ENCODE results near the gene CDYL.
A peak's percentile ranks its signal among the peaks of the same experiment; 100 is the strongest.
"Not testable (repeated sequence)": the region's sequence is repeated elsewhere in the genome, so short reads cannot be mapped to it uniquely, and the experiment has no call there.

Gene CDYL

DNA sequence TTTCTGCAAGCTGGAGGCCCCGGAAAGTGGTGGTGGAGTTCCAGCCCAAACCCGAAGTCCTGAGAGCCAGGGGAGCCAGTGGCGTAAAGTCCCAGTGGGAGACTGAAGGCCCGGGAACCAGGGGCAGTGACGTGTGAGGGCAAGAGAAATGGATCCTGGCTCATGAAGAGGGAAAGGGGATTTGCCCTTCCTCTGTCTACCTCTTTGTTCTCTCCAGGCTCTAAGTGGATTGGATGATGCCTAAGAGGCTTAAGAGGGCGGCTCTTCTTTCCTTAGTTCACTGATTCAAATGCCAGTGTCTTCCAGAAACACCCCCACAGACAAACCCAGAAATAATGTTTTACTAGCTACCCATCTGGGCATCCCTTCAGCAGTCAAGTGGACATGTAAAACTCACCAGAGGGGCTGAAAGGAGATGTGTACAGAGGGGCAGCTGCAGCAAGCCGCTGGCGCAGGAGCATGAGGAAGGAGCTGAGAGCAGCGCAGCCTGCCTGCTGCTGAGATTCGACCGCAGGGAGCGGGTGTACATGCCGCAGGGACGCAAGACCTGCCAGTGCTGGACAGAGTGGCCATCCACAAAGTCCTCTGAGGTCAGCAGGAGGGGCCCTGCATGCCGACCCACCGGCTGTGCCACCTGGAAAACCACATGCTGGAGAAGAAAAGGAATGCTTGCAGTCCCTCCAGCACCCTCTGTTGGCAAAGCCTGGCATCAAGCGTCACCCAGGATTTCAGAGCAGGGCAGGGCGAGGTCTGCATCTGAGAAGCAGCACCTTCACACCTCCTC is 29.5 kb downstream of the CDYL start:
- peak; percentile 61 for DNase-seq

DNA sequence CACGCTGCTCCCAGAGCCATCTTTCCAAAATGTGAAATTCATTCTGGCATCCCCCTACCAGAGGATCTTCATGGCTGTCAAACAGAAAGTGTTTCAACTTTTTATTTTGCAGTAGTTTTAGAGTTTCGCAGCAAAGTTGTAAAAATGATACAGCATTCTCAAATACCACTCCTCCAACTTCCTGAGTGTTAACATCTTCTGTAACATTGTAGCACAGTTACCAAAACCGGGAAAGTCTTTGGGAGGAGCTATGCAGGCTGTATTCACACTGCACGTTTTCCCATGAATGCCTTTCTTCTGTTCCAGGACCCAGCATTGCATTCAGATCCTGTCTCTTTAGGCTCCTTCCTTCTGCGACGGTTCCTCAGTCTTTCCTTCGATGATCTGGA is 30.1 kb downstream of the CDYL start:
- DNase-seq, result no peak

DNA sequence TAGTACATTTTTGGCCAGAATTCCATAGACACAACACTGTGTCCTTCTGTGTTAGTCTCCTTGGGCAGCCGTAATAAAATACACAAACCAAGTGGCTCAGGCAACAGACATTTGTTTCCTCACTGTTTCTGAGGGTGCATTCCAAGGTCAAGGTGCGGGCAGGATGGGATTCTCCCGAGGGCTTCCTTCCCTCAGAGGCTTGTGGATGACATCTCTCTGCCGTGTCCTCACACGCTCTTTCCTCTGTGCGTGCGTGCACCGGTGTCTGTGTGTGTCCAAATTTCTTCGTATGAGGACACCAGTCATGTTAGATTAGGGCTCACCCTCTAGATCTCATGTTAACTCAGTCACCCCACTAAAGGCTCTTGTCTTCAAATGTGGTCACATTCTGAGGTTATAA is 30.6 kb downstream of the CDYL start:
- no peak for DNase-seq

DNA sequence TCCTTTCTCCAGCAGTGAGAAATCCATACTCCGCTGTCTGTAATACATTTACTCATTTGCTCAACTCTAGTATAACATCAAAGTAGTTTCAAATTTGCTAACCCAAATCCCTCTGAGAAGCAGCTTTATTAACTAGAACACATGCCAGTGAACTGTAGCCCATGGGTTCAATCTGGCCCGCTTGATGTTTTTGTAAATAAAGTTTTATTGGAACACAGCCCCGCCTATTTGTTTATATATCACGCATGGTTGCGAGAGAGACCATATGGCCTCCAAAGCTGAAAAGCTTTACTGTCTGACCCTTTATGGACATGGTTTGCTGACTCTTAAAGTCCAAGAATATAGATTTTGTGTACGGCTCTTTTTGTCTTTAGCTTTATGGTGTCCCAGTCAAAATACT is 32.2 kb downstream of the CDYL start:
- DNase-seq, result no peak

DNA sequence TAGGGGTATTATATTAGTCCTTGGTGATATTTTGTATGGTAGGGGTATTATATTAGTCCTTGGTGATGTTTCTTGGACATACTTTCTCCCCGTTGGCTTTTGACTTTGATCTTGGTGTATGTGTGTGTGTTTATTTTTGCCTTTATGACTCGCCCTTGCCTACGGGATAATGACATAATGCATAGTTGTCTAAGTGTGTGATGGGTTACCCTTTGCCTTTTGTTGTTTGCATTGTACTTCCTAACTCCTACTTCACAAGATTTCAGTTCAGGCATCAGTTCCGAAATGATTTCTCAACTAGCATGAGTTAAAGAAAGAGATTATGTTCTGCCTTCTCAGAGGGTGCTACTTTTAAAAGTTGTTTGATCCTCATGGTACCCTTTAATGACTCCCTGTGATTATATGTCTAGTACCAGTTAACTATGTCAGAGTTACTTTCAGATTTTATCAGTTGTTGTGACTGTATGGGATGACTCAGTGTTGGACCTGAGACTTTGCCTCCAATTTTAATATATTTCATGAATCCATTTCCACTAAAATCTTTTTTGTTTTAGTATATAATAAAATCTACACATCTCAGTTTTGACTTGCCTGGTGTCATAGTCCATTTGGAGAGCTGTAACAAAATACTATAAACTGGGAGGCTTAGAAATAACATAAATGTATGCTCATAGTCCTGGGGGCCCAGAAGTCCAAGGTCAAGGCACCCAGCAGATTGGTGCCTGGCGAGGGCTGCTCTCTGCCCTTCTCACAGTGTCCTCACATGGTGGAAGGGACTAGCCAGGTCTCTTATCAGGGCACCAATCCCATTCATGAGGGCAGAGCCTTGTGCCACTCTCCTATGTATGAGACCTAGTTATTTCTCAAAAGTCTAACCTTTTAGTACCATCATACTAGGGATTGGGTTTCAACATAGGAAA is 34.1 kb downstream of the CDYL start:
- no peak for DNase-seq

DNA sequence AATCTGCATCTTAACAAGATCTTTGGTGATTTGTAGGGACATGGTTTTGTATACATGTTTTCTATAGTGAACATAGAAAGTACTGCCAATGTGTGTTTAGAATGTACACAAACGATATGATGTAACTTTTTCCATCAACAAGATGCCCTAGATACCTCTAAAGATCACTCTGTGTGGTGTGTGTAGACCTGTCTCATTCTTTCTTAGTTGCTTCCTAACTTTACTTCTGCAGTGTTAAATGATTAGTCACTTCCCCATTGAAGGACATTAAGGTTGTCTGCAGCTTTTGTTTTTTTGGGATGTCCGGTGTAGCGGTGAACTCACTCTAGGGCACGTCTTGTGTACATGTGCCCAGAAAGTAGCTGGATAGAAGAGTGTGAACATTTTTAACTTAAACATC is 35.9 kb downstream of the CDYL start:
- no peak for DNase-seq

DNA sequence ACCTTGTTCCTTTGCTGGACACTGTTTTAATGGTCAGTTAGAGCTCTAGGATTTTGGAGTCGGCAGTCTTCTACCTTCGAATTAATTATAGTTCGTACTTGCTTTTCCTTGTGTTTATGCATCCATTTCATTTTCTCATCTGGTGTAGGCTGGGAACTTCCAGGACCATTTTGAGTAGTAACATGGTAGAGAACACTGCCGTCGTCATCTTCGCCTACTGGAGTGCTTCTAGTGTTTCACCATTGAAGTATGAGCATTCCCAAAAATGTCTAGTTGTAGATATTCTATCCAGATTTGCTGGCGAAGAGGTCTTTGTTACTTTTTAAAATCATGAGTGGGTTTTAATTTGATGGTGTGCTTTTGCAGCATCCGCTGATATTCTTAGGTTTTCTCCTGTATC is 36.9 kb downstream of the CDYL start:
- DNase-seq, result no peak

DNA sequence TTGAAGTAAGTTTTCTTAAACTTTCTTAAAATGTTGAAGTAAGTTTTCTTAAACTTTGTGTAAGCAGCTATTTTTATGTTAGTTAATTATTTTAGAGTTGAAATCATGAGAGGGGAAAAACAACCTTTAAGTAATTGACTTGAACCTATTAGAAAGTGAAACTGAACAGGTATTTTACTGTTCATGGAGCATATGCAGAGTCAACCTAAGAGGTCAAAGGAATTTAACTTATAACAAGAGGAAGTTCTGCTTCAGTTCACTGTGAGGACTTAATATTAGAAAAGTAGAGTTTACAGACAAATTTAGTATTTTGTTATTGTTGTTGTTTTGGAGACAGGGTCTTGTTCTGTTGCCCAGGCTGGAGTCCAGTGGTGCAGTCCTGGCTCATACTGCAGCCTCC is 38.0 kb downstream of the CDYL start:
- no peak for DNase-seq

DNA sequence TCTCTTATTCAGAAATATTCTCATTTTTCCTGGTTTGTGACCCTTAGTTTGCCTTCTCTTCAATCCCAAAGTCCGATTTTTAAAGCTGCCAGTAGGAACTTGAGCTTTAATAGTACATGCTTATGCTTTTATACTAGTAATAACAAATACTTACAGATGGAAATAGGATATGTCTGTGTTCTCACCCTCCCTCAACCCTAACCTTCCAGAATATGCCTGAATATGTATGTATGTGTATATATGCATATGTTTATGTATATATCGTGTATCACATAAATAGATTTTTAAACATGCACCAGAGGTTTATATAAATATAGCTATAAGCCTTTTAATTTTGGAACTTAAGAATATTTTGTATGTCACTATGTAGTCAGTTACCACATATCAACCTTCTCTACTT is 38.8 kb downstream of the CDYL start:
- no peak for DNase-seq

DNA sequence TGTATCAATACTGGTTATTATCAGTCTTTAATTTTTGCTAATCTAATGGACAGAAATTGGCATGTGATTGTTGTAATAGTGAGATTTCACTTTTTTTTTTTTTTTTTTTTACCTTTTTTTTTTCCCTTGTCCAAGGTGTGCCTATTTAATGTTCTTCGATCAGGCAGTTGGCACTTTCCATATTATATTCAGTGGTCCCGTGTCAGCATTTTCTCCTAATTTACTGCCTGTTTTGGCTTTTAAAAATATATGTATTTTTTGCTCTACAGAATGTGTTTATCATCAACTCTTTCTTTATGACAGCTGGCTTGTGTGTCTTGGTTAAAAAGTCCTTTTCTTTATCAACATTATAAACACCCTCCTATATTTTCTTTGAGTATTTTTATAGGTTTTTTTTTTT is 39.4 kb downstream of the CDYL start:
- DNase-seq, result no peak

DNA sequence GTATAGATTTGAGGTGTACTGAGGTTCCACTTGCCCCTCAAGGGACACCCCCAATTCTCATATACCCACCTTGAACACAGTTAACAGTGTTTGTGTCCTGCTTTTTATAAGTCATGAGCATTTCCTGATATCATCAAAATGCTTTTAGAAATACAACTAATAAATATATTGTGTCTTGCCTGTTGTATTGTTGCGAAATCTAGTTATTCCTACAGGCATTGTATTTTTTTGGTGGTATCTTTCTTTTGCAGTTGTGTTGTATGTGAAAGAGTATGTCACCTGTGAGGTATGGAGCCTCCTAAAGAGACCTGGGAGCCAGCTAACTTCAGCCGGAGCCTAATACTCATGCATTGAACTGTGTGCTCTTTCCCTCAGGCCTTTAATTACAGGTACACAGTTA is 40.7 kb downstream of the CDYL start:
- DNase-seq, result no peak

DNA sequence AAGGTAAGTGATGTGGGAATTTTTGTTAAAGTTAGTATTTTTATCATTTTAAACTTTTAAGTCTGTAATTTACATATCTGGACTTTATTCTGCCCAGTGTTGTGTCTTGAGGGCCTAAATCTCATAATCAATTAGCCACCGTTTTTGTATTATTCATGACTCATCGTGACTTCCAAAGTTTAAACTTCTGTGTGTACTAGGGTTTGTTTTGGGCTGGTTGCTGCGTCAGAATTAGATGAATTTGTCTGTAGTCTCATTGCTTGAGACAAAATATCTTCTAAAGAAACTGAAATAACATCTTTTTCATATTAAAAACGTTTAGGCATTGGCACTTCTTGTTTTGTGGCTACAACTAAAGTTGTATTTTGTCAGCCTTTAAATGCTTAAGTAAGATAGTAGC is 41.3 kb downstream of the CDYL start:
- no peak for DNase-seq

DNA sequence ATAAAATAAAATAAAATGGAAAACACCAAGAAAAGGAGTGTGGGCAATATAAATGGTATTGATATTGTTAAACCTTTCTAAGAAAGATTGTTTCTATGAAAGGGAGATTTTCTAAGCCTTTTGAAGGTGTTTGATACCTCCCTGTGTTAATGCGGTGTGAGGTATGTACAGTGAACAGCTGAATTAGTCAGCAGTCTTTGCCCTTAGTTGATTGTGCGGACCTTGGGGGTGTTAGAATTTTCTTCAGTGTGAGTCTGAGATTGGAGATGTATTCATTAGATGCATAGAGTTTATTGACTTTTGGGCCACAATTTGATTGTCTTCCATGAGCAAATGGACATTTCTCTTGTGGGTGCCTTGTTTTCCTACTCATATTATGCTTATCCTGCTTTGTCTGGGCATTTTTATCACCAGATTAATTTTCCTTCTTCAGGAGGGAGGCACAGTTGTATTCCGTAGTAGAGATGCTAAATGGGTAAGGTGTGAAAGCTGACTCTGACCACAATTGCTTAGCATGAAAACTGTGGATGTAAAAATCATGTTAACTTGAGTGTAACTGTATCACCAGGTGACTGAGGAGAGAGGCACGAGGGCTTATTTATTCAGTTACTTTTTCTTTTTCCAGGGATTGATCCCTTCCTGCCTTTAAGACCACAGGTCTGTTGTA is 42.2 kb downstream of the CDYL start:
- no peak for DNase-seq

DNA sequence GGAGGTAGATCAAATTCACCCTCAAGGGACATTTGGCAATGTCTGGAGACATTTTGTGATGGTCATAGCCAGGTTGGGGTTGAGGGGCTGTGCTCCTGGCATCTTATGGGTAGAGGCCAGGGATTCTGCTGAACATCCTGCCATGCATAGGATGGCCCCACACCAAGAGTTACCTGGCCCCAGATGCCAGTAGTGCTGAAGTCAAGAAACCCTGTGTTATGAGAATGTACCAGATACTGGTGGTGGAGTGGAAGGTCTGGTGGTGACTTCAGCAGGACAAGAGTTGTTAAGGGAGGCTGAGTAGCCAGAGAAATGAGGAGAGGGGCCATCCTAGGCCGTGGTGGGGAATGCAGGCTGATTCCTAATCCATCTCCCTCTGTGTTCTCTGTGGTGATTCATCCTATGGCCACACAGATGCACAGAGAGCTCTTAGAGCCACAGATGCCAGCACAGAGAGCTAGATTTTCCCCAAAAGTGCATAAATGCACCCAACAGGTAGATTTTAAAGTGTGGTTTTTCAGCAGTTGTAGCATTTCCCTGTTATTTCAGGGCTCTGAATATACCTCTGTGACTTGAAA is 43.6 kb downstream of the CDYL start:
- no peak for DNase-seq

DNA sequence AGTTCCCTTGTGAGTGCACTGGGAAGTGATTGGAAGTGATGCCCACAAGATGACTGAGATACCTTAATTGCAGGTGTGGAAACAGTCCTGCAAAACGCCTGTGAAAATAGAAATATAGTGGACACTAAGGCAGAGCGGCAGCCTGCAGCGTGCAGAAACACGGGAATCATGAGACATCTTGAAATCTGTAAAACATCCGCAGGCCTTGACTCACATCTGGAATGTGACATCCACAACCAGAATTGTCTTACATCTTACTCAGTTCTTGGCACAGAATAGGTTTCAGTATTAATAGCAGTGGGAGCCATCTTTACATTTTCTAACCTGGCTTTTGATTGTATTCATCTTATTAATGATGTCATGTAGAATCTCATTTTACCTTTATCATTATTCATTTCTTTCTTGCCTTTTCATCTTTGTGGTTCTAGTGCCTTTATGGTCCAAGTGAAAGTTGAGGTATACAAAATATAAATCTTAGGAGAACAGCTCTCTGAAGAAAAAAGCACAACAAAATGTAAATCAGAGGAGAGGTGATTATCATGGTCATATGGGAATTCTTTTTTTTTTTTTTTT is 44.6 kb downstream of the CDYL start:
- no peak for DNase-seq

DNA sequence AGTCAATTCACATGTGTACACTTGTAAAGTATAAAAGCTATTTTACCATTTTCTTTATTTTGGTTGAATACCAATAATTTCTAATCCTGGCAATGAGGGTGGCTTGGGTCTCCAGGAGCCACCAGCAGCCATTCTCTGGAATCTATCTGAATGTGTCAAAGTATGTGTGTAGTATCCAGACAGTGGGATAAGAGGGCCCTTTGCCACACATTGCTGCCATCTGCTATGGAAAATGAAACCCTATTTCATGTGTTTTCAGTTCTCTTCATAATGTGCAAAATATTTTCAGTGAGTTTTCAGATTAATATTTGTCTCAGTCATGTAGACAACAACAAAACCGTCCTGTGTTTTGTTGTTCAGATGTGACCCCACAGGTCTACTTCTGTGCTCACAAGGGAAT is 46.3 kb downstream of the CDYL start:
- no peak for DNase-seq

DNA sequence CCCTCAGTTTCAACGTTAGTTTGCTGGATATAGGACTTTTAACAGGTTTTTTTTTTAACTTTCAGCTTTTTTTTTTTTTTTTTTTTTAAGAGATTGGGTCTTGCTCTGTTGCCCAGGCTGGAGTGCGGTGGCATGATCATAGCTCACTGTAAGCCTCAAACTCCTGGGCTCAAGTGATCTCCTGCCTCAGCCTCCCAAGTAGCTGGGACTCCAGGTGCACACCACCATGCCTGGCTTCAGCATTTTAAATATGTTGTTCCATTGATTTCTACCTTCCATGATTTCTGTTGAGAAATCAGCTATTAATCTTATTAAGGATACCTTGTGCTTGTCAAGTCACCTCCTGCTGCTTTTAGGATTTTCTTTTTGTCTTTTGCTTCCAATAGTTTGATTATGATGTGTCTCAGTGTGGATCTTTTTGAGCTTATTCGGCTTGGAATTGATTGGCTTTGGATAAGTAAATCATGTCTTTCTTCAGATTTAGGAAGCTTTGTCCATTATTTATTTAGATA is 52.0 kb downstream of the CDYL start:
- DNase-seq, result no peak

DNA sequence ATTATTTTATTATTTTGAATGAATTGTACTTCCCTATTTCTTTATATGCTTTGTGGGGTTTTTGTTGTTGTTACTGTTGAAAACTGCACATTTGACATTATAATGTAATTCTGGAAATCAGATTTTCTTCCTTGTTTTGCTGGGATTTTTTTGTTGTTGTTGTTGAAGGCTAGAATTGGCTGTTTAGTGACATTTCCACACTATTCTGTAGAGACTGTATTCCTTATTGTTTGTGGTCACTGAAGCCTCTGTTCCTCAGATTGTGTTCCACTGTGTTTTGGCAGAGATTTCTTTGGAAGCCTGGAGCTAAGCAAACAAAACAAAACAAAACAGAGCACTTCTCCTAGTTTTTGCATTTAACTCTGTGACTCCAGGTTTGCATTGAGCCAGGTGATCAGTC is 52.9 kb downstream of the CDYL start:
- DNase-seq, result no peak

DNA sequence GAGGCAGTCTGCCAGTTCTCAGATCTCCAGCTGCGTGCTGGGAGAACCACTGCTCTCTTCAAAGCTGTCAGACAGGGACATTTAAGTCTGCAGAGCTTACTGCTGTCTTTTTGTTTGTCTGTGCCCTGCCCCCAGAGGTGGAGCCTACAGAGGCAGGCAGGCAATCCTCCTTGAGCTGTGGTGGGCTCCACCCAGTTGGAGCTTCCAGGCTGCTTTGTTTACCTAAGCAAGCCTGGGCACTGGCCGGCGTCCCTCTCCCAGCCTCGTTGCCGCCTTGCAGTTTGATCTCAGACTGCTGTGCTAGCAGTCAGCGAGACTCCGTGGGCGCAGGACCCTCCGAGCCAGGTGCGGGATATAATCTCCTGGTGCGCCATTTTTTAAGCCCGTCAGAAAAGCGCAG is 59.3 kb downstream of the CDYL start:
- DNase-seq, result not testable (repeated sequence)

DNA sequence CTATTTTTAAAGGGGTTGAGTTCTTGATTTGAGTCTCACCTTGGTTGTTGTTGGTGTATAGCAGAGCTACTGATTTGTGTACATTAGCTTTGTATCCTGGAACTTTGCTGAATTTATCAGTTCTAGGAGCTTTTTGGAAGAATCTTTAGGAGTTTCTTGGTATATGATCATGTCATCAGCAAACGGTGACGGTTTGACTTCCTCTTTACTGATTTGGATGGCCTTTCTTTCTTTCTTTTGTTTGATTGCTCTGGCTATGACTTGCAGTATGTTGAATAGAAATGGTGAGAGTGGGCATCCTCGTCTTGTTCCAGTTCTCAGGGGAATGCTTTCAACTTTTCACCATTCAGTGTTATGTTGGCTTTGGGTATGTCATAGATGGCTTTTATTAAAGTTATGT is 64.0 kb downstream of the CDYL start:
- DNase-seq, result no peak

DNA sequence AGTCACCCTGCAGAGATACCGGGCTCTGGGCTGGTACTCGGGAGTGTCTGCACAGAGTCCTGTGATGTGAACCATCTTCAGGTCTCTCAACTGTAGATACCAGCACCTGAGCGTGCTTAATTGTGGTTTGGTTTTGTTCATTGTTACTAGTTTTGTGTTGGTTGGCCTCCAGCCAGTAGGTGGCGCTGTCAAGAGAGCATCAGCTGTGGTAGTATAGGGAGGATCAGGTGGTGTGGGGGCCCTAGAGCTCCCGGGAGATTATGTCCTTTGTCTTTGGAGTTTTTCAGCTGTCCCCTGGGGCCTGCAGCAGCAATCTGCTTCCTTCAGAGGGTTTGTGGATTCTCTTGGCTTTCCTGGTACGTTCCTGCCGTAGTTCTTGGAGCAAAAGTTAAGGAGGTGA is 67.9 kb downstream of the CDYL start:
- no peak for DNase-seq

DNA sequence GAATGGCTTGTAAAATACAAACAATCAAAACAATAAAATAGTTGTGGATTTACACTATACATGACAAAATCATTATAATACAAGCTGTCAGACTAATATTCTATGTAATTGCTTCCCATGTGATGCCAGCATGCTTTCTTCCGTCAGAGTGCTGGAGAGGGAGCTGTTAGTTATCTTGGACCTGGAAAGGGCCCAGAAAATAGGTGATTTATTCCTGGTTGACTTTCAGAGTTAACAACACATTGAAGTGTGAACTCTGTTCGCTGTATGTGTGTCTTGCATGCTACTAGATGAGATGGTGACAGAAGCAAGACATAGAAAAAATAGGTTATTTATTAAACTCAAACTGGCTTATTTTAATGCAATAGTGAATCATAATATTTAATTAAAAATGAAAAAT is 70.2 kb downstream of the CDYL start:
- no peak for DNase-seq
